Measurements from ENCODE around the gene DGKE.

Gene DGKE

GRCh38 chr17:56886288-56886731, 52.4 kb downstream of the DGKE start:
- FAIRE-seq, result no peak
- DNase-seq (ENCODE audit: insufficient read length, low spot score), result no peak

- DNase-seq (ENCODE audit: insufficient read length, low spot score) (no peak), FAIRE-seq (no peak)
Observed at GRCh38 chr17:56887105-56887504, 53.2 kb downstream of the DGKE start.

GRCh38 chr17:56887552-56888467, 53.9 kb downstream of the DGKE start:
- FAIRE-seq (peak; percentile 4), DNase-seq (ENCODE audit: insufficient read length, low spot score) (no peak)

- DNase-seq (ENCODE audit: insufficient read length, low spot score) (no peak), FAIRE-seq (no peak)
Observed at GRCh38 chr17:56890390-56890789, 56.4 kb downstream of the DGKE start.

GRCh38 chr17:56890906-56891674, 57.1 kb downstream of the DGKE start:
- FAIRE-seq, result no peak

GRCh38 chr17:56891751-56892150, 57.8 kb downstream of the DGKE start:
- no peak for DNase-seq (ENCODE audit: insufficient read length, low spot score)
- peak; percentile 26 for FAIRE-seq

More at GRCh38 chr17:56890906-56891674, 57.1 kb downstream of the DGKE start:
- no peak for DNase-seq (ENCODE audit: insufficient read length, low spot score)

GRCh38 chr17:56892333-56892732, 58.4 kb downstream of the DGKE start:
- FAIRE-seq (peak; percentile 13), DNase-seq (ENCODE audit: insufficient read length, low spot score) (no peak)

- FAIRE-seq, result peak; percentile 9
- no peak for DNase-seq (ENCODE audit: insufficient read length, low spot score)
Observed at GRCh38 chr17:56893503-56893902, 59.6 kb downstream of the DGKE start.

GRCh38 chr17:56894859-56895455, 61.0 kb downstream of the DGKE start:
- FAIRE-seq (no peak), DNase-seq (ENCODE audit: insufficient read length, low spot score) (no peak)

- FAIRE-seq (no peak), DNase-seq (ENCODE audit: insufficient read length, low spot score) (no peak)
Observed at GRCh38 chr17:56896217-56896967, 62.4 kb downstream of the DGKE start.

- FAIRE-seq, result no peak
- DNase-seq (ENCODE audit: insufficient read length, low spot score), result no peak
Observed at GRCh38 chr17:56896968-56897359, 63.0 kb downstream of the DGKE start.

- peak; percentile 38 for FAIRE-seq
- DNase-seq (ENCODE audit: insufficient read length, low spot score), result no peak
Observed at GRCh38 chr17:56897646-56898424, 63.9 kb downstream of the DGKE start.

GRCh38 chr17:56898874-56899273, 64.9 kb downstream of the DGKE start:
- FAIRE-seq (no peak), DNase-seq (ENCODE audit: insufficient read length, low spot score) (no peak)

- DNase-seq (ENCODE audit: insufficient read length, low spot score) (no peak), FAIRE-seq (no peak)
Observed at GRCh38 chr17:56899403-56899802, 65.5 kb downstream of the DGKE start.

- FAIRE-seq (peak; percentile 99), DNase-seq (ENCODE audit: insufficient read length, low spot score) (peak; percentile 90)
Observed at GRCh38 chr17:56902348-56902747, 68.4 kb downstream of the DGKE start.

- no peak for DNase-seq (ENCODE audit: insufficient read length, low spot score)
- peak; percentile 62 for FAIRE-seq
Observed at GRCh38 chr17:56903560-56903959, 69.6 kb downstream of the DGKE start.

GRCh38 chr17:56908001-56908542, 74.1 kb downstream of the DGKE start:
- peak; percentile 74 for FAIRE-seq

GRCh38 chr17:56909742-56910508, 76.0 kb downstream of the DGKE start:
- DNase-seq (ENCODE audit: insufficient read length, low spot score), result no peak

More at GRCh38 chr17:56908001-56908542, 74.1 kb downstream of the DGKE start:
- DNase-seq (ENCODE audit: insufficient read length, low spot score), result no peak

More at GRCh38 chr17:56909742-56910508, 76.0 kb downstream of the DGKE start:
- FAIRE-seq, result peak; percentile 42

Measured in HTR-8/SVneo (cell line).